Body of pancreas (tissue), 4 donors: Measurements from ENCODE around the gene MAML2. TPM values are rescaled to one million over a fixed set of nuclear protein-coding genes. Genes with fewer than 3 reads are reported as not detected.

Experiments used
- ATAC-seq: fragments of 150-250 bp; one replicate; pipeline ENCODE4 v1.9.1; 2016
- DNase-seq, 4 donors: peaks; one replicate each; pipeline ENCODE4 v3.0.0-alpha.2; 2019
- H3K27ac ChIP-seq, 4 donors: fragments of 200-600 bp; sonication (generic); 1 replicate in 3 of 4; 2 replicates in 1 of 4; pipeline versions ENCODE4 v1.5.1 to v1.6.1; 2016 to 2019; ENCODE audit warnings: mild to moderate bottlenecking in 1 of 4, mixed read lengths in 1 of 4, moderate library complexity in 1 of 4
- H3K27me3 ChIP-seq, 2 donors: fragments of 200-600 bp; sonication (generic); one replicate each; pipeline ENCODE4 v1.6.0; 2016; ENCODE audit warnings: mild to moderate bottlenecking in 1 of 2
- H3K36me3 ChIP-seq, 2 donors: fragments of 200-600 bp; sonication (generic); replicated peaks in 1 of 2; 2 replicates each; pipeline ENCODE4 v1.5.1; 2016; ENCODE audit warnings: low read depth in 2 of 2; ENCODE audit not compliant: insufficient read depth in 1 of 2
- H3K4me1 ChIP-seq: fragments of 200-600 bp; sonication (generic); one replicate; pipeline ENCODE4 v1.6.0; 2016
- H3K4me3 ChIP-seq, 2 donors: fragments of 200-600 bp; sonication (generic); 1 replicate in 1 of 2; 2 replicates in 1 of 2; pipeline ENCODE4 v1.5.1; 2016 to 2019
- H3K9me3 ChIP-seq, 3 donors: fragments of 200-600 bp; sonication (generic); 1 replicate in 2 of 3; 2 replicates in 1 of 3; pipeline ENCODE4 v1.5.1; 2016
- CTCF ChIP-seq, 7 experiments: fragments of 450-650 bp in 4 of 7; fragments of 200-600 bp in 3 of 7; sonication (generic) in 3 of 7; IDR thresholded peaks; one replicate each; pipeline ENCODE4 v1.5.1; 2016 to 2019; ENCODE audit warnings: antibody characterized with exemption in 7 of 7
- POLR2A ChIP-seq, 3 donors: fragments of 450-650 bp; IDR thresholded peaks; one replicate each; pipeline ENCODE4 v1.6.1; 2016; ENCODE audit warnings: antibody characterized with exemption in 3 of 3, mild to moderate bottlenecking in 2 of 3
- WGBS, 2 donors: methylation state at CpG; one replicate each; pipeline ENCODE4 v1.1.5; 2017; 5-methylcytosine and 5-hydroxymethylcytosine counted together
- intact Hi-C: fragments of 100-400 bp; cut with DNase I; formaldehyde crosslinking; loops from one replicate; pipeline ENCODE4 v1.15.1; 2023
- total RNA-seq, 2 donors: library from RNA; depleted of rRNA; stranded (reverse); fragments of >200 nt; gene quantifications; one replicate each; pipeline ENCODE4 v1.1.0, GENCODE V29; 2016

Gene MAML2
- total RNA-seq, 2 donors from 2014 or later = 7.9 to 9.9 TPM

GRCh38 chr11:96061069-96061468 lies 281.9 kb downstream of the MAML2 start:
- H3K27ac ChIP-seq = no peak overlapping the region
- WGBS, 2 donors = 45 to 58% methylated on average over 2 of the region's 2 CpGs
- ATAC-seq (no peak), DNase-seq (no peak)
- TF ChIP-seq CTCF (IDR thresholded peaks at IDR 0.05) = no peak
- no peak for TF ChIP-seq POLR2A (IDR thresholded peaks at IDR 0.05)
- H3K4me1 ChIP-seq = no peaks in the 10 kb centered on the region
- no peaks in the 10 kb centered on the region for H3K9me3 ChIP-seq
- no peaks in the 10 kb centered on the region for H3K27me3 ChIP-seq
- no peaks in the 10 kb centered on the region for H3K36me3 ChIP-seq
- no peak overlapping the region for H3K4me3 ChIP-seq
- intact Hi-C loops = no loop called here

- TF ChIP-seq POLR2A (IDR thresholded peaks at IDR 0.05) (no peak), CTCF (IDR thresholded peaks at IDR 0.05) (no peak)
- H3K4me1 ChIP-seq = no peaks in the 10 kb centered on the region
- no peak overlapping the region for H3K27ac ChIP-seq
- no peaks in the 10 kb centered on the region for H3K27me3 ChIP-seq
- DNase-seq (no peak), ATAC-seq (no peak)
- H3K9me3 ChIP-seq = no peaks in the 10 kb centered on the region
- 53 to 54% methylated on average over 2 of the region's 2 CpGs for WGBS, 2 donors
- H3K36me3 ChIP-seq = no peaks in the 10 kb centered on the region
- intact Hi-C loops = no loop called here
- no peak overlapping the region for H3K4me3 ChIP-seq
Measured at GRCh38 chr11:96057502-96057901, 285.5 kb downstream of the MAML2 start.

- no peak for ATAC-seq
- intact Hi-C loops = no loop called here
Measured at GRCh38 chr11:96056576-96056975, 286.4 kb downstream of the MAML2 start.

GRCh38 chr11:96055706-96056387 lies 287.1 kb downstream of the MAML2 start:
- no peaks in the 10 kb centered on the region for H3K4me1 ChIP-seq
- ATAC-seq = no peak
- WGBS, 2 donors = 48 to 59% methylated on average over 3 of the region's 3 CpGs
- no peak for DNase-seq
- H3K27me3 ChIP-seq = no peaks in the 10 kb centered on the region
- no peaks in the 10 kb centered on the region for H3K36me3 ChIP-seq
- TF ChIP-seq POLR2A (IDR thresholded peaks at IDR 0.05) (no peak), CTCF (IDR thresholded peaks at IDR 0.05) (no peak)
- H3K4me3 ChIP-seq = no peak overlapping the region
- intact Hi-C loops = no loop called here
- no peak overlapping the region for H3K27ac ChIP-seq
- no peaks in the 10 kb centered on the region for H3K9me3 ChIP-seq

More at GRCh38 chr11:96056576-96056975, 286.4 kb downstream of the MAML2 start:
- Histone ChIP-seq H3K27ac (no peak overlapping the region), H3K9me3 (no peaks in the 10 kb centered on the region), H3K4me3 (no peak overlapping the region), H3K27me3 (no peaks in the 10 kb centered on the region), H3K4me1 (no peaks in the 10 kb centered on the region), H3K36me3 (no peaks in the 10 kb centered on the region)
- no peak for DNase-seq
- 61 to 81% methylated on average over 2 of the region's 2 CpGs for WGBS, 2 donors
- TF ChIP-seq CTCF (IDR thresholded peaks at IDR 0.05) (no peak), POLR2A (IDR thresholded peaks at IDR 0.05) (no peak)
